GM23338 (cell line): ENCODE measurements around the gene CRACR2A. TPM values are rescaled to one million over a fixed set of nuclear protein-coding genes. Genes with fewer than 3 reads are reported as not detected.

ENCODE experiments used
- ATAC-seq: fragments of 200-7000 bp; cut with Tn5 transposase; 3 replicates; pipeline ENCODE4 v1.9.1; 2020
- DNase-seq: peaks from one replicate; pipeline ENCODE4 v3.0.0-alpha.2; 2015; ENCODE audit warnings: low spot score
- H2AFZ ChIP-seq: fragments of 200-600 bp; sonication (generic); 2 replicates; pipeline ENCODE4 v1.8.0; 2016; ENCODE audit warnings: antibody characterized with exemption, mild to moderate bottlenecking, moderate library complexity
- H3F3A ChIP-seq: fragments of 200-600 bp; sonication (generic); replicated peaks from 2 replicates; pipeline ENCODE4 v1.8.0; 2017; ENCODE audit warnings: antibody characterized with exemption, mixed run types, low read depth
- H3K27ac ChIP-seq: fragments of 200-600 bp; sonication (generic); 2 replicates; pipeline ENCODE4 v1.6.1; 2016; ENCODE audit warnings: low read depth
- H3K27me3 ChIP-seq: fragments of 200-600 bp; sonication (generic); 2 replicates; pipeline ENCODE4 v1.8.0; 2016; ENCODE audit warnings: mild to moderate bottlenecking, mixed run types, moderate library complexity; ENCODE audit not compliant: insufficient read depth
- H3K36me3 ChIP-seq: fragments of 200-600 bp; sonication (generic); 2 replicates; pipeline ENCODE4 v1.8.0; 2016; ENCODE audit warnings: mild to moderate bottlenecking; ENCODE audit not compliant: insufficient read depth
- H3K4me1 ChIP-seq: fragments of 200-600 bp; sonication (generic); 2 replicates; pipeline ENCODE4 v1.8.0; 2016; ENCODE audit warnings: mild to moderate bottlenecking, moderate library complexity; ENCODE audit not compliant: insufficient read depth
- H3K4me2 ChIP-seq: fragments of 200-600 bp; sonication (generic); 2 replicates; pipeline ENCODE4 v1.7.1; 2017; ENCODE audit warnings: mixed run types
- H3K4me3 ChIP-seq: fragments of 200-600 bp; sonication (generic); 2 replicates; pipeline ENCODE4 v1.6.1; 2016; ENCODE audit warnings: mixed run types
- H3K79me2 ChIP-seq: fragments of 200-600 bp; sonication (generic); replicated peaks from 2 replicates; pipeline ENCODE4 v1.8.0; 2017; ENCODE audit warnings: mild to moderate bottlenecking; ENCODE audit not compliant: insufficient read depth
- H3K9me2 ChIP-seq: fragments of 200-600 bp; sonication (generic); 2 replicates; pipeline ENCODE4 v1.8.0; 2017; ENCODE audit not compliant: insufficient read depth
- H4K20me1 ChIP-seq: fragments of 200-600 bp; sonication (generic); replicated peaks from 2 replicates; pipeline ENCODE4 v1.8.0; 2017; ENCODE audit warnings: mild to moderate bottlenecking; ENCODE audit not compliant: insufficient read depth
- H3K27ac Mint-ChIP-seq: 2 replicates; pipeline ENCODE4 v1.8.0; 2020; ENCODE audit warnings: inconsistent platforms, mild to moderate bottlenecking, moderate library complexity, mixed read lengths
- H3K27me3 Mint-ChIP-seq: 3 replicates; pipeline ENCODE4 v1.8.0; 2022; ENCODE audit warnings: low read depth, mild to moderate bottlenecking, moderate library complexity, mixed read lengths, inconsistent platforms; ENCODE audit not compliant: insufficient read depth, poor library complexity
- H3K36me3 Mint-ChIP-seq: 3 replicates; pipeline ENCODE4 v1.8.0; 2021; ENCODE audit warnings: low read depth, mild to moderate bottlenecking, inconsistent platforms, moderate library complexity, mixed read lengths
- H3K4me1 Mint-ChIP-seq: 3 replicates; pipeline ENCODE4 v1.8.0; 2020; ENCODE audit warnings: mild to moderate bottlenecking, inconsistent platforms, mixed read lengths
- H3K4me3 Mint-ChIP-seq: 3 replicates; pipeline ENCODE4 v1.8.0; 2021; ENCODE audit warnings: moderate library complexity, mild to moderate bottlenecking, inconsistent platforms, mixed read lengths
- H3K9me3 Mint-ChIP-seq: 3 replicates; pipeline ENCODE4 v1.8.0; 2020; ENCODE audit warnings: moderate library complexity, mild to moderate bottlenecking, inconsistent platforms, mixed read lengths
- CREB1 ChIP-seq: fragments of 250-450 bp; sonication (Bioruptor Pico); IDR thresholded peaks from 2 replicates; pipeline ENCODE4 v1.5.0; 2020; ENCODE audit warnings: low read depth, mild to moderate bottlenecking, moderate library complexity
- EZH2phosphoT487 ChIP-seq: fragments of 200-600 bp; sonication (generic); IDR thresholded peaks from one replicate; pipeline ENCODE4 v1.8.1; 2018; ENCODE audit warnings: antibody characterized with exemption; ENCODE audit not compliant: unreplicated experiment
- NANOG ChIP-seq: IDR thresholded peaks from 2 replicates; pipeline ENCODE4 v1.6.1; 2016; ENCODE audit warnings: antibody characterized with exemption, borderline replicate concordance
- STAT1 ChIP-seq: IDR thresholded peaks from one replicate; pipeline ENCODE4 v1.6.1; 2016; ENCODE audit warnings: antibody characterized with exemption; ENCODE audit not compliant: unreplicated experiment
- ZNF114 ChIP-seq: fragments of 250-450 bp; sonication (Bioruptor Pico); IDR thresholded peaks from 2 replicates; pipeline ENCODE4 v1.5.0; 2020; ENCODE audit warnings: mild to moderate bottlenecking, moderate library complexity
- ZNF331 ChIP-seq: fragments of 250-450 bp; sonication (Bioruptor Pico); IDR thresholded peaks from 2 replicates; pipeline ENCODE4 v1.5.0; 2020; ENCODE audit warnings: low read depth, mild to moderate bottlenecking, moderate library complexity
- long read RNA-seq: library from polyadenylated mRNA; unstranded; transcript quantifications from one replicate; pipeline ENCODE4 v2.0.0, GENCODE V29; 2020; ENCODE audit not compliant: unreplicated experiment
- polyA plus RNA-seq: library from polyadenylated mRNA; unstranded; fragments of >200 nt; fragmentation: Nextera tagmentation; extraction: Ambion mirVana; gene quantifications from 2 replicates; pipeline ENCODE4 v1.2.1, GENCODE V29; 2016
- total RNA-seq: library from RNA; depleted of rRNA; stranded (reverse); fragments of >200 nt; shearing (Covaris generic); gene quantifications from 2 replicates; pipeline ENCODE4 v1.2.3, GENCODE V29; 2014; rRNA removed
- TF ChIP-seq, protein P1 (sequence below), 2 experiments: fragments of 200-600 bp in 1 of 2; sonication (generic) in 1 of 2; conservative IDR thresholded peaks; 2 replicates each; pipeline versions ENCODE4 v1.5.1 to v1.6.1; 2016 to 2017; ENCODE audit warnings: antibody characterized with exemption in 2 of 2, low read depth in 2 of 2, mild to moderate bottlenecking in 2 of 2, moderate library complexity in 1 of 2
- TF ChIP-seq, protein P2 (sequence below): IDR thresholded peaks from one replicate; pipeline ENCODE4 v1.6.1; 2018; ENCODE audit warnings: antibody characterized with exemption; ENCODE audit not compliant: unreplicated experiment
- TF ChIP-seq, protein P3 (sequence below): IDR thresholded peaks from 2 replicates; pipeline ENCODE4 v1.6.1; 2016; ENCODE audit warnings: antibody characterized with exemption

The CRACR2A gene
- total RNA-seq (3.0 and 3.4 TPM in 2 replicates), polyA plus RNA-seq (1.4 and 1.5 TPM in 2 replicates)
- long read RNA-seq, partial matches to known transcripts, result 0 of 1 reads
- long read RNA-seq, other reads (novel, unspliced or antisense), result 1 of 1 reads

- H3K9me3 Mint-ChIP-seq, result no peaks in the 10 kb centered on the region; the same call in 2 of the 3 replicates
- peak; percentile 91 for DNase-seq
- TF ChIP-seq ZNF331 (CRISPR knock-in tag) (no peak), CREB1 (CRISPR knock-in tag) (no peak), ZNF114 (no peak), STAT1 (no peak)
- TF ChIP-seq, protein P1, sequence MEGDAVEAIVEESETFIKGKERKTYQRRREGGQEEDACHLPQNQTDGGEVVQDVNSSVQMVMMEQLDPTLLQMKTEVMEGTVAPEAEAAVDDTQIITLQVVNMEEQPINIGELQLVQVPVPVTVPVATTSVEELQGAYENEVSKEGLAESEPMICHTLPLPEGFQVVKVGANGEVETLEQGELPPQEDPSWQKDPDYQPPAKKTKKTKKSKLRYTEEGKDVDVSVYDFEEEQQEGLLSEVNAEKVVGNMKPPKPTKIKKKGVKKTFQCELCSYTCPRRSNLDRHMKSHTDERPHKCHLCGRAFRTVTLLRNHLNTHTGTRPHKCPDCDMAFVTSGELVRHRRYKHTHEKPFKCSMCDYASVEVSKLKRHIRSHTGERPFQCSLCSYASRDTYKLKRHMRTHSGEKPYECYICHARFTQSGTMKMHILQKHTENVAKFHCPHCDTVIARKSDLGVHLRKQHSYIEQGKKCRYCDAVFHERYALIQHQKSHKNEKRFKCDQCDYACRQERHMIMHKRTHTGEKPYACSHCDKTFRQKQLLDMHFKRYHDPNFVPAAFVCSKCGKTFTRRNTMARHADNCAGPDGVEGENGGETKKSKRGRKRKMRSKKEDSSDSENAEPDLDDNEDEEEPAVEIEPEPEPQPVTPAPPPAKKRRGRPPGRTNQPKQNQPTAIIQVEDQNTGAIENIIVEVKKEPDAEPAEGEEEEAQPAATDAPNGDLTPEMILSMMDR (conservative IDR thresholded peaks at IDR 0.05; ENCODE audit: low read depth in 2 of 2), result peak; percentile 50 to 72
- no peak within 1 kb of the TSS for H3K27ac ChIP-seq
- peaks cover 20% of the 10 kb centered on the region for H3K27me3 Mint-ChIP-seq
- H3K27me3 ChIP-seq, result peaks cover 9% of the 10 kb centered on the region; the same call in 1 of the 2 replicates
- peak within 1 kb of the TSS; percentile 77 for H3K4me2 ChIP-seq
- H3K79me2 ChIP-seq, result no peaks in the 10 kb centered on the region
- ATAC-seq, result peak; percentile 98
- H3F3A ChIP-seq, result 0 out of 2 replicates have a peak, but pooled peaks cover 2% of the 10 kb centered on the region
- H3K36me3 Mint-ChIP-seq, result no peaks in the 10 kb centered on the region
- no peaks in the 10 kb centered on the region for H3K9me2 ChIP-seq
- H3K4me1 Mint-ChIP-seq, result peaks cover 10% of the 10 kb centered on the region
- H2AFZ ChIP-seq, result peak within 1 kb of the TSS; percentile 96
- H3K36me3 ChIP-seq, result no peaks in the 10 kb centered on the region
- no peak within 1 kb of the TSS for H3K27ac Mint-ChIP-seq
- peak within 1 kb of the TSS; percentile 63 for H3K4me3 Mint-ChIP-seq
- H3K4me3 ChIP-seq, result peak within 1 kb of the TSS; percentile 52
- no peaks in the 10 kb centered on the region for H4K20me1 ChIP-seq
- peaks cover 5% of the 10 kb centered on the region for H3K4me1 ChIP-seq
Observed at GRCh38 chr12:3752741-3753486, at the start of gene CRACR2A. CRACR2A (minus strand) TSS chr12:3753109; CDS start chr12:3696999, 56,110 bp downstream.

DNA sequence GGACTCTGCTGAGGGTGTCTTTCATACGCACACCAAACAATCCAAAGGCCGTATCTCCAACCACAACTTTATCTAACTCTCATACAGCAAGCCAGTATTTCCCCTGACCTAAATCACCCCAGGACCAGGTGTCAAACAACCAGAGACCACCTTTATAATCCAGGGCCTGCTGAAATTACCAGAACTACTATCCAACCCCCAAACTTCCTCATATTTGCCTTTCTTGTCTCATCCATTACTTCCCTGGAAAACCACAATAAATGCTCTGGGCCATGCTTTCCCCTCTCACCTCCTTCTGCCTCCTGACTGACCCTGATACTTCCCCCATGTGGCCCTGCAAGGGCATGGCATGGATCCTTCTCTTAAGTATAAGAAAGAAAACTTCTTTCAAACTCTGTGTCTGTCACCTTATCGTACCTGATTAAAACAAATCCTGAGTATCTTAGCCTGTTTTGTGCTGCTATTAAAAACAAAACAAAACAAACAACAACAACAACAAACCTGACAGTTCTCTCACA lies 44.7 kb upstream of the CRACR2A start:
- DNase-seq (peak; percentile 56), ATAC-seq (peak; percentile 77)
- peaks cover 20% of the 10 kb centered on the region for H3K4me1 Mint-ChIP-seq
- H3K9me3 Mint-ChIP-seq, result no peaks in the 10 kb centered on the region; the same call in 2 of the 3 replicates
- Histone ChIP-seq H3F3A (no peaks in the 10 kb centered on the region), H4K20me1 (no peaks in the 10 kb centered on the region), H3K4me2 (no peak overlapping the region), H3K4me1 (peaks cover 11% of the 10 kb centered on the region), H3K79me2 (no peaks in the 10 kb centered on the region), H3K4me3 (no peak overlapping the region), H3K9me2 (no peaks in the 10 kb centered on the region), H3K27ac (no peak overlapping the region), H2AFZ (no peak overlapping the region), H3K36me3 (no peaks in the 10 kb centered on the region), H3K27me3 (no peaks in the 10 kb centered on the region)
- no peak overlapping the region for H3K4me3 Mint-ChIP-seq
- no peaks in the 10 kb centered on the region for H3K27me3 Mint-ChIP-seq
- H3K36me3 Mint-ChIP-seq, result peaks cover 6% of the 10 kb centered on the region; the same call in 2 of the 3 replicates
- no peak overlapping the region for H3K27ac Mint-ChIP-seq
- TF ChIP-seq, protein P2, sequence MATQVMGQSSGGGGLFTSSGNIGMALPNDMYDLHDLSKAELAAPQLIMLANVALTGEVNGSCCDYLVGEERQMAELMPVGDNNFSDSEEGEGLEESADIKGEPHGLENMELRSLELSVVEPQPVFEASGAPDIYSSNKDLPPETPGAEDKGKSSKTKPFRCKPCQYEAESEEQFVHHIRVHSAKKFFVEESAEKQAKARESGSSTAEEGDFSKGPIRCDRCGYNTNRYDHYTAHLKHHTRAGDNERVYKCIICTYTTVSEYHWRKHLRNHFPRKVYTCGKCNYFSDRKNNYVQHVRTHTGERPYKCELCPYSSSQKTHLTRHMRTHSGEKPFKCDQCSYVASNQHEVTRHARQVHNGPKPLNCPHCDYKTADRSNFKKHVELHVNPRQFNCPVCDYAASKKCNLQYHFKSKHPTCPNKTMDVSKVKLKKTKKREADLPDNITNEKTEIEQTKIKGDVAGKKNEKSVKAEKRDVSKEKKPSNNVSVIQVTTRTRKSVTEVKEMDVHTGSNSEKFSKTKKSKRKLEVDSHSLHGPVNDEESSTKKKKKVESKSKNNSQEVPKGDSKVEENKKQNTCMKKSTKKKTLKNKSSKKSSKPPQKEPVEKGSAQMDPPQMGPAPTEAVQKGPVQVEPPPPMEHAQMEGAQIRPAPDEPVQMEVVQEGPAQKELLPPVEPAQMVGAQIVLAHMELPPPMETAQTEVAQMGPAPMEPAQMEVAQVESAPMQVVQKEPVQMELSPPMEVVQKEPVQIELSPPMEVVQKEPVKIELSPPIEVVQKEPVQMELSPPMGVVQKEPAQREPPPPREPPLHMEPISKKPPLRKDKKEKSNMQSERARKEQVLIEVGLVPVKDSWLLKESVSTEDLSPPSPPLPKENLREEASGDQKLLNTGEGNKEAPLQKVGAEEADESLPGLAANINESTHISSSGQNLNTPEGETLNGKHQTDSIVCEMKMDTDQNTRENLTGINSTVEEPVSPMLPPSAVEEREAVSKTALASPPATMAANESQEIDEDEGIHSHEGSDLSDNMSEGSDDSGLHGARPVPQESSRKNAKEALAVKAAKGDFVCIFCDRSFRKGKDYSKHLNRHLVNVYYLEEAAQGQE, result no peak
- TF ChIP-seq, protein P1 (conservative IDR thresholded peaks at IDR 0.05; ENCODE audit: low read depth in 2 of 2), result peak; percentile 46 to 48
- TF ChIP-seq STAT1, result no peak
- no peak for TF ChIP-seq EZH2phosphoT487
- no peak for TF ChIP-seq NANOG
- TF ChIP-seq CREB1 (CRISPR knock-in tag), result no peak
- TF ChIP-seq, protein P3, sequence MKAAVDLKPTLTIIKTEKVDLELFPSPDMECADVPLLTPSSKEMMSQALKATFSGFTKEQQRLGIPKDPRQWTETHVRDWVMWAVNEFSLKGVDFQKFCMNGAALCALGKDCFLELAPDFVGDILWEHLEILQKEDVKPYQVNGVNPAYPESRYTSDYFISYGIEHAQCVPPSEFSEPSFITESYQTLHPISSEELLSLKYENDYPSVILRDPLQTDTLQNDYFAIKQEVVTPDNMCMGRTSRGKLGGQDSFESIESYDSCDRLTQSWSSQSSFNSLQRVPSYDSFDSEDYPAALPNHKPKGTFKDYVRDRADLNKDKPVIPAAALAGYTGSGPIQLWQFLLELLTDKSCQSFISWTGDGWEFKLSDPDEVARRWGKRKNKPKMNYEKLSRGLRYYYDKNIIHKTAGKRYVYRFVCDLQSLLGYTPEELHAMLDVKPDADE, result no peak
- TF ChIP-seq ZNF331 (CRISPR knock-in tag), result no peak
